Memory B cell (primary cell): Measurements from ENCODE around the gene PDE4D.
A peak's percentile ranks its signal among the peaks of the same experiment; 100 is the strongest.

Experiments used
- ATAC-seq: fragments of 150-1000 bp; cut with Tn5 transposase; 2 replicates; pipeline ENCODE4 v1.10.0; 2021; ENCODE audit warnings: low read depth, mild to moderate bottlenecking, moderate library complexity
- DNase-seq, 2 donors: peaks; one replicate each; pipeline ENCODE4 v3.0.0; 2022; ENCODE audit warnings: low spot score in 2 of 2
- H3K27ac Mint-ChIP-seq: one replicate; pipeline ENCODE4 v1.8.0; 2022; ENCODE audit warnings: mild to moderate bottlenecking, moderate library complexity, mixed read lengths
- H3K27me3 Mint-ChIP-seq: one replicate; pipeline ENCODE4 v1.8.0; 2022; ENCODE audit warnings: mixed read lengths
- H3K36me3 Mint-ChIP-seq: one replicate; pipeline ENCODE4 v1.8.0; 2022; ENCODE audit warnings: mild to moderate bottlenecking, mixed read lengths
- H3K4me1 Mint-ChIP-seq: one replicate; pipeline ENCODE4 v1.8.0; 2022; ENCODE audit warnings: mixed read lengths
- H3K4me3 Mint-ChIP-seq: one replicate; pipeline ENCODE4 v1.8.0; 2022; ENCODE audit warnings: mild to moderate bottlenecking, moderate library complexity, mixed read lengths
- H3K9me3 Mint-ChIP-seq: one replicate; pipeline ENCODE4 v1.8.0; 2022; ENCODE audit warnings: mixed read lengths

The PDE4D gene

GRCh38 chr5:59525957-59526356 lies 367.6 kb downstream of the PDE4D start:
- H3K4me3 Mint-ChIP-seq: no peak overlapping the region
- no peak for ATAC-seq
- H3K27ac Mint-ChIP-seq: no peak overlapping the region
- H3K9me3 Mint-ChIP-seq: peaks cover 9% of the 10 kb centered on the region
- no peaks in the 10 kb centered on the region for H3K4me1 Mint-ChIP-seq
- DNase-seq: no peak
- H3K27me3 Mint-ChIP-seq: no peaks in the 10 kb centered on the region
- peaks cover 8% of the 10 kb centered on the region for H3K36me3 Mint-ChIP-seq

DNA sequence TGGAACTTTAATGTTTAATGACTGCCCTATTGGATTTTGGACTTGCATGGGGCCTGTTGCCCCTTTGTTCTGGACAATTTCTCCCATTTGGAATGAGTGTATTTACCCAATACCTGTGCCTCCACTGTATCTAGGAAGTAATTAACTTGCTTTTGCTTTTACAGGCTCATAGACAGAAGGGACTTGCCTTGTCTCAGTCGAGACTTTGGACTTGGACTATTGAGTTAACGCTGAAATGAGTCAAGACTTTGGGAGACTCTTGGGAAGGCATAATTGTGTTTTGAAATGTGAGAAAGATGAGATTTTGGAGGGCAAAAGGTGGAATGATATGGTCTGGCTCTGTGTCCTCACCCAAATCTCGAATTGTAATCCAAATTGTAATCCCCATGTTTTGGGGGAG lies 368.2 kb downstream of the PDE4D start:
- Mint-ChIP-seq H3K4me3 (no peak overlapping the region), H3K4me1 (no peaks in the 10 kb centered on the region), H3K9me3 (peaks cover 9% of the 10 kb centered on the region), H3K27me3 (no peaks in the 10 kb centered on the region), H3K36me3 (peaks cover 8% of the 10 kb centered on the region), H3K27ac (no peak overlapping the region)
- no peak for DNase-seq
- no peak for ATAC-seq

DNA sequence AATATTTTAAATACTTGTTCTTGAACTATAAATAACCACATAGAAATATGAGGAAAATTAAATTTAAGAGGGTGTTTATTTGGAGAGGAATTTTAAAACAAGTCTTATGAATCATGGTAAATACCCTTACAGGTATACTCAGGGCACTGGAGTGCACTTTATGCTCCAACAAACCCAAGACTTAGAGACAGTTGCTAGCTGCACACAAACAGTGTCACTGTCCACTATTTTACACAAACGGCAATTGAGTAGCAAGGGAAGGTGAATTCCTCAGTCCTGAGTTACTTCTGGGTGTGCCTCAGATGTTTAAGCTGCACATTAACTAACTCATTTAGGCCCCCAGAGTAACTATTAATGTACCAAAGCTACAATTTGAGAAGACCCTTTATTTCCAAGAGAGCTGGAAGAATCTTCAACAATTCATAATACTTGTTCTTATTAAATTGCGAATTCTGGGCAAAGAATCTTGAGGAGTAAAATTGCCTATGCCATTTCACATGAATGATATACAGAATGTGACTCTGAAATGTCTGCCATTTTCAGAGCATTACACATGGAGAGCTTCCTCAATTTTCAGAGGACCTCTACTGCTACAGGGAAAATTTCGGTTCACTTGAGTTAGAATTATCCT lies 371.2 kb downstream of the PDE4D start:
- Mint-ChIP-seq H3K27ac (no peak overlapping the region), H3K4me1 (peaks cover 3% of the 10 kb centered on the region), H3K27me3 (no peaks in the 10 kb centered on the region), H3K4me3 (no peak overlapping the region), H3K9me3 (peaks cover 9% of the 10 kb centered on the region), H3K36me3 (peaks cover 8% of the 10 kb centered on the region)
- no peak for ATAC-seq
- no peak for DNase-seq

DNA sequence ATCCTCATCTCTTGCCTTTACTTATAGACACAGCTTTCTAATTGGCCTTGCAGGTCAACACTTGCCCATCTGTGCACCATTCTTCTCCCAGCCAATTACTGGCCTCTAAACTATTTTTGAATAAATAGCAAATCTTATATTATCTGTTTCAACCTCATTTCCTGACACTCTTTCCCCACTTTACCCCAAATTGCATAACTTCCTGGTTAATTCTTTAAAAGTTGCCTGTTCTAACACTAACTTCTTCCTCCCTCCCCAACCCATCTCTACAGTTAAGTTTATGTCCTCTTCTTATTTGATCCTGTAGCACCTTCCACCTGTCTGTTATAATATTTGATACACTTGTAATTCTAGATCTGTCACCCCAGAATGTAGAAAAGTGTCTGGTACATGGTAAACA lies 372.1 kb downstream of the PDE4D start:
- Mint-ChIP-seq H3K4me1 (peaks cover 3% of the 10 kb centered on the region), H3K4me3 (no peak overlapping the region), H3K36me3 (peaks cover 8% of the 10 kb centered on the region), H3K27me3 (no peaks in the 10 kb centered on the region), H3K9me3 (peaks cover 9% of the 10 kb centered on the region), H3K27ac (no peak overlapping the region)
- ATAC-seq (no peak), DNase-seq (no peak)

DNA sequence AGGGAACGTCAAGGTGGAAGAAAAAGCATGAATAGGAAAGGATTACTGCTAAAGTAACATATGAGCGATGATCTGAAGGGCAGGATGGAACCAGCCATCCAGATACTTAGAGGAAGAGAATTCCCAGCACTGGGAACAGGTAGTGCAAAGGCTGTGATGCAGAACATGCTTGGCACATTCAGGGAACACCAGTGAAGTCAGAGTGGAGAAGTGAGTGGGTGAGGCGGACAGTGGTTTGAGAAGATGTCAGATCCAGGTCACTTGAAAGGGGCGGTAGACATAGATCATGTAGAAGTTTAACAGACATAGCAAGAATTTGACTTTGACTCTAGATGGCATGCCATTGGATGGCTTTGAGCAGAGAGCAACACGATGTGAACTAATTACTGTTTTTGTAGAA lies 374.2 kb downstream of the PDE4D start:
- H3K27me3 Mint-ChIP-seq: no peaks in the 10 kb centered on the region
- no peak for DNase-seq
- no peak for ATAC-seq
- H3K27ac Mint-ChIP-seq: no peak overlapping the region
- H3K4me1 Mint-ChIP-seq: peaks cover 3% of the 10 kb centered on the region
- no peak overlapping the region for H3K4me3 Mint-ChIP-seq
- H3K36me3 Mint-ChIP-seq: peaks cover 8% of the 10 kb centered on the region
- H3K9me3 Mint-ChIP-seq: peaks cover 8% of the 10 kb centered on the region

DNA sequence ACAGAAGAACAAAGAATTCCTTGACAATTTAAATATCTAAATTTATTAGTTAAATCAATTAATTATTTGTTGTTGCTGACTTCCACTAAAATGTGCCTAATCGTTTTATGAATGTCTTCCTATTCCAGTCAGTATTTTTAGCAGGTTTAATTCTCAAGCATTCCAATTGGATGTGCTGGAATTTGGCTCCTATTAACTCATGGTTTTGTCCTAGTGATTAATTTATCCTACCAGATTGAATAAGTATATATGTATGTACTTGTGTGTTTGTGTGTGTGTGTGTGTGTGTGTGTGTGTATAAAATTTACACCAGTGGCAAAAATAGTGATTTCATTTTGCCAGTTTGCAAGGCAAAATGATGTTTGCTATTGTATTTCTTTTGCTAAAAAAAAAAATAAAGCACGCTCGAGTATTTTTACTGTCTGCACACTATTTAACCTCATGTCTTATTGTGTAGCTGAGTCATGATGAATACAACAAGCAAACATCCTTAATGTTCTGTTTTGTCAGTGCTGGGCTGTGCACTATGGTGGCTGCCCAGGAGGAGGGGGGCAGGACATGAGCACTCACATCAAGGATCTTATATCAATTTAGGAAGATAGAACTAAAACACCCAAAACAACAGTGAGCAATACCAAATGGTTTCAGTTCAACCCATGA lies 375.5 kb downstream of the PDE4D start:
- Mint-ChIP-seq H3K27me3 (no peaks in the 10 kb centered on the region), H3K27ac (no peak overlapping the region), H3K4me1 (peaks cover 3% of the 10 kb centered on the region), H3K4me3 (no peak overlapping the region), H3K9me3 (peaks cover 1% of the 10 kb centered on the region), H3K36me3 (peaks cover 1% of the 10 kb centered on the region)
- DNase-seq (no peak), ATAC-seq (no peak)

- ATAC-seq (no peak), DNase-seq (no peak)
- Mint-ChIP-seq H3K9me3 (no peaks in the 10 kb centered on the region), H3K36me3 (no peaks in the 10 kb centered on the region), H3K27ac (no peak overlapping the region), H3K4me3 (no peak overlapping the region), H3K27me3 (no peaks in the 10 kb centered on the region), H3K4me1 (peaks cover 3% of the 10 kb centered on the region)
Measured at GRCh38 chr5:59516161-59516560, 377.4 kb downstream of the PDE4D start.

DNA sequence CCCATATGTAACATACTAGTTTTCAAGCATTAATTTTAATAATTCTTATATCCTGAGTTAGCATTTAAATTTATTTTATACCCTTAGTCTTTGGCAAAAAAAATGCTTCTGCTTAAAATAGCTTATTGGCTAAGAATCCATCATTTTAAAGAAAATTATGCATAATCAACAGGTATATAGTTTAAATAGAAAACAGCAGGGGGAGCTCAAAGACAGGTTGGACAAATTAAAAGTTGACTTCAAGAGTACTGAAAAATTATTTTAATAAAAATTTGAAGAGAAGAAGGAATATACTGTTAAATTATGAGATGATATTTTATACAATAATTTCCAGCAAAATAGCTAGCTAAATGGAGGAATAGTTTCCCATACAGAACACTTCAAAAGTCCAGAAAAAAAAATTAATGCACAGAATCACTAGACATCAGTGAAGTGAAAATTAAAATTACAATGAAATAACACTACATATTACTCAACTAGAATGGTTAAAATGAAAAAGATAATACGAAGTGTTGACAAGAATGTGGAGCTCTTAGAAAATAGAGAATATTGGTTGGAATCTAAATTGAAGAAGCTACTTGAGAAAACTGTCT lies 387.1 kb downstream of the PDE4D start:
- no peaks in the 10 kb centered on the region for H3K27me3 Mint-ChIP-seq
- peak; percentile 48 for ATAC-seq
- H3K4me1 Mint-ChIP-seq: peaks cover under 1% of the 10 kb centered on the region
- no peak overlapping the region for H3K4me3 Mint-ChIP-seq
- peak in 1 of 2 donors; percentile 37 for DNase-seq
- H3K27ac Mint-ChIP-seq: no peak overlapping the region
- no peaks in the 10 kb centered on the region for H3K36me3 Mint-ChIP-seq
- no peaks in the 10 kb centered on the region for H3K9me3 Mint-ChIP-seq

GRCh38 chr5:59504043-59504442 lies 389.5 kb downstream of the PDE4D start:
- DNase-seq (no peak), ATAC-seq (no peak)
- H3K27me3 Mint-ChIP-seq: no peaks in the 10 kb centered on the region
- no peak overlapping the region for H3K4me3 Mint-ChIP-seq
- H3K36me3 Mint-ChIP-seq: no peaks in the 10 kb centered on the region
- no peaks in the 10 kb centered on the region for H3K9me3 Mint-ChIP-seq
- H3K4me1 Mint-ChIP-seq: peaks cover 10% of the 10 kb centered on the region
- no peak overlapping the region for H3K27ac Mint-ChIP-seq

DNA sequence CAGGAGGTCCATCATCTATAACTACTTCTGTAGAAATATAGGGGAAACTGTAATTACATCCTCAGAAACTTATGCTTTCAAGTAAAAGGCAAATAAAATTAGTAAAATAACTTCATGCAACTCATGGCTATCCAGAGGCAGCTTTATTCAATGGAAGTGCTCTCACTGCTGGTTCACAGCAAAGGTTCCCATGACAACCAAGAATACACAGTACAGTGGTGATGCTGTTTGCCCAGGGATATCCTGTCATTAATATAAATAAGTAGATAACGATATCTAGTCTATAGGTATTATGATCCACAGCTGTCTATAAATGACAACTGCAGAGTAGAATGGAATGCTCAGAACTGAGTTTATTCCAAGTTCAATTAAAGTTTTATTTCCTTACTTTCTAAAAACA lies 390.3 kb downstream of the PDE4D start:
- H3K9me3 Mint-ChIP-seq: no peaks in the 10 kb centered on the region

DNA sequence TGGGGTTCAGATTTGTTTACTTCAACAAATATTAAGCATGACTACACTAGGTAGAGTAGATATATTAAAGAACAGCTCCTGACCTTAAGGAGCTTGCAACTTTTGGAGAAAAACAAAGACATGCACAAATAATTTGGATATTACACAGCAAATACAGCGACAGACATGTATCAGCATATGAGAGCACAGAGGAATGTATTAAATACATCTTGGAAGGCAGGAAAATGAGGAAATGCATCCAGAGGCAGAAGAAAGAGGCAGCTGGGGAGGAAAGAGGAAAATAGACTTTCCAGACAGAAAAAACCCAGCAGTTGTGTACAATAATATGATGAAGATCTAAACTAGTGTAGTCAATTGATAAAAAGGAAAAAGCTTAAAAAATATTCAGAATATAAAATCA lies 392.2 kb downstream of the PDE4D start:
- DNase-seq: no peak
- H3K27ac Mint-ChIP-seq: no peak overlapping the region
- H3K4me1 Mint-ChIP-seq: peaks cover 13% of the 10 kb centered on the region

More for the DNA sequence above, 390.3 kb downstream of the PDE4D start:
- Mint-ChIP-seq H3K27ac (no peak overlapping the region), H3K4me3 (no peak overlapping the region), H3K36me3 (no peaks in the 10 kb centered on the region), H3K27me3 (no peaks in the 10 kb centered on the region), H3K4me1 (peaks cover 13% of the 10 kb centered on the region)
- ATAC-seq: peak; percentile 39
- no peak for DNase-seq

GRCh38 chr5:59500014-59500413 lies 393.5 kb downstream of the PDE4D start:
- DNase-seq: no peak
- Mint-ChIP-seq H3K4me1 (peaks cover 13% of the 10 kb centered on the region), H3K27me3 (no peaks in the 10 kb centered on the region), H3K27ac (no peak overlapping the region), H3K4me3 (no peak overlapping the region), H3K36me3 (peaks cover 4% of the 10 kb centered on the region), H3K9me3 (no peaks in the 10 kb centered on the region)
- ATAC-seq: no peak

More for the DNA sequence above, 392.2 kb downstream of the PDE4D start:
- H3K36me3 Mint-ChIP-seq: peaks cover 4% of the 10 kb centered on the region
- no peak overlapping the region for H3K4me3 Mint-ChIP-seq
- ATAC-seq: no peak
- no peaks in the 10 kb centered on the region for H3K9me3 Mint-ChIP-seq
- H3K27me3 Mint-ChIP-seq: no peaks in the 10 kb centered on the region

DNA sequence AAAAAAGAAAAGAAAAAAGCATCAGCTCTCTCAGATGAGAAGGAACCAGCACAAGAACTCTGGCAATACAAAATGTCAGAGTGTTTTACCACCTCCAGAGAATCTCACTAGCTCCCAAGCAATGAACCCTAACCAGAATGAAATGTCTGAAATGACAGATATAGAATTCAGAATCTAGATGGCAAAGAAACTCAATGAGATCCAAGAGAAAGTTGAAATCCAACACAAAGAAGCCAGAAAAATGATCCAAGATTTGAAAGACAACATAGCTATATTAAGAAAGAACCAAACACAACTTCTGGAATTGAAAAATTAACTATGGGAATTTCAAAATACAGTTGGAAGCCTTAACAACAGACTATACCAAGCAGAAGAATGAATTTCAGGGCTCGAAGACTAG lies 396.3 kb downstream of the PDE4D start:
- no peaks in the 10 kb centered on the region for H3K27me3 Mint-ChIP-seq
- peak overlapping the region; percentile 4 for H3K27ac Mint-ChIP-seq
- DNase-seq (no peak), ATAC-seq (no peak)
- peaks cover 4% of the 10 kb centered on the region for H3K36me3 Mint-ChIP-seq
- no peak overlapping the region for H3K4me3 Mint-ChIP-seq
- no peaks in the 10 kb centered on the region for H3K9me3 Mint-ChIP-seq
- peaks cover 13% of the 10 kb centered on the region for H3K4me1 Mint-ChIP-seq

GRCh38 chr5:59496524-59497134 lies 396.9 kb downstream of the PDE4D start:
- ATAC-seq: no peak
- Mint-ChIP-seq H3K4me3 (no peak overlapping the region), H3K4me1 (peaks cover 13% of the 10 kb centered on the region), H3K9me3 (no peaks in the 10 kb centered on the region), H3K27me3 (no peaks in the 10 kb centered on the region), H3K36me3 (peaks cover 4% of the 10 kb centered on the region), H3K27ac (peak overlapping the region; percentile 4)
- DNase-seq: no peak
